Mesenchymal stem cell (in vitro differentiated cells and primary cell): ENCODE results near the gene TMEM220.

ENCODE experiments used
- DNase-seq: peaks from one replicate; pipeline ENCODE4 v3.0.0-alpha.2; 2013
- H2AFZ ChIP-seq: one replicate; pipeline ENCODE4 v1.6.1; 2013; ENCODE audit warnings: low read depth, mild to moderate bottlenecking, control low read depth, inconsistent platforms, low read length, moderate library complexity
- H2AK5ac ChIP-seq: 2 replicates; pipeline ENCODE4 v1.6.1; 2013; ENCODE audit warnings: low read length, moderate library complexity, mild to moderate bottlenecking, inconsistent platforms; ENCODE audit not compliant: severe bottlenecking
- H2BK120ac ChIP-seq: one replicate; pipeline ENCODE4 v1.6.1; 2013; ENCODE audit warnings: low read depth, mild to moderate bottlenecking, inconsistent platforms, low read length, moderate library complexity
- H2BK12ac ChIP-seq, 2 experiments: one replicate each; pipeline ENCODE4 v1.6.1; 2013; ENCODE audit warnings: inconsistent platforms in 2 of 2, low read length in 2 of 2, mild to moderate bottlenecking in 2 of 2, moderate library complexity in 2 of 2, control low read depth in 1 of 2
- H2BK15ac ChIP-seq: one replicate; pipeline ENCODE4 v1.6.1; 2013; ENCODE audit warnings: mild to moderate bottlenecking, low read depth, inconsistent platforms; ENCODE audit not compliant: poor library complexity, severe bottlenecking
- H2BK5ac ChIP-seq: 2 replicates; pipeline ENCODE4 v1.6.1; 2013; ENCODE audit warnings: low read depth, mild to moderate bottlenecking, low read length, control low read depth, inconsistent platforms; ENCODE audit not compliant: poor library complexity, severe bottlenecking
- H3K14ac ChIP-seq, 2 experiments: one replicate each; pipeline ENCODE4 v1.6.1; 2013; ENCODE audit warnings: inconsistent platforms in 2 of 2, low read length in 2 of 2, control low read depth in 1 of 2, mild to moderate bottlenecking in 1 of 2, moderate library complexity in 1 of 2
- H3K18ac ChIP-seq, 2 experiments: one replicate each; pipeline ENCODE4 v1.6.1; 2013; ENCODE audit warnings: inconsistent platforms in 2 of 2, low read length in 2 of 2, control low read depth in 1 of 2, low read depth in 1 of 2, mild to moderate bottlenecking in 1 of 2
- H3K23ac ChIP-seq, 2 experiments: one replicate each; pipeline ENCODE4 v1.6.1; 2013; ENCODE audit warnings: inconsistent platforms in 2 of 2, low read length in 2 of 2, mild to moderate bottlenecking in 2 of 2, moderate library complexity in 2 of 2, control low read depth in 1 of 2
- H3K27ac ChIP-seq: 2 replicates; pipeline ENCODE4 v1.5.1; 2013; ENCODE audit warnings: mild to moderate bottlenecking, moderate library complexity, low read length, control low read depth, inconsistent platforms; ENCODE audit not compliant: poor library complexity, severe bottlenecking
- H3K27me3 ChIP-seq, 2 experiments: 2 replicates each; pipeline versions ENCODE4 v1.6.1 to v1.7.0; 2013; ENCODE audit warnings: low read length in 2 of 2, mild to moderate bottlenecking in 2 of 2, moderate library complexity in 2 of 2, control low read depth in 1 of 2, inconsistent platforms in 1 of 2; ENCODE audit not compliant: control insufficient read depth in 1 of 2, insufficient read depth in 1 of 2
- H3K36me3 ChIP-seq, 2 experiments: 2 replicates each; pipeline versions ENCODE4 v1.6.1 to v1.7.0; 2013; ENCODE audit warnings: low read length in 2 of 2, control low read depth in 1 of 2, inconsistent platforms in 1 of 2, low read depth in 1 of 2, mild to moderate bottlenecking in 1 of 2; ENCODE audit not compliant: insufficient read depth in 2 of 2, control insufficient read depth in 1 of 2
- H3K4ac ChIP-seq, 2 experiments: one replicate each; pipeline ENCODE4 v1.6.1; 2013; ENCODE audit warnings: inconsistent platforms in 2 of 2, low read length in 2 of 2, mild to moderate bottlenecking in 2 of 2, moderate library complexity in 2 of 2, control low read depth in 1 of 2, low read depth in 1 of 2
- H3K4me1 ChIP-seq: 2 replicates; pipeline ENCODE4 v1.6.1; 2013; ENCODE audit warnings: low read depth, low read length, control low read depth; ENCODE audit not compliant: control insufficient read depth, insufficient read depth
- H3K4me2 ChIP-seq: 2 replicates; pipeline ENCODE4 v1.6.1; 2013; ENCODE audit warnings: low read length, mild to moderate bottlenecking, inconsistent platforms; ENCODE audit not compliant: poor library complexity, severe bottlenecking
- H3K4me3 ChIP-seq, 2 experiments: 2 replicates each; pipeline versions ENCODE4 v1.5.1 to v1.7.0; 2013; ENCODE audit warnings: low read length in 2 of 2, mild to moderate bottlenecking in 2 of 2, control low read depth in 1 of 2, low read depth in 1 of 2; ENCODE audit not compliant: insufficient read depth in 1 of 2
- H3K79me1 ChIP-seq: replicated peaks from 2 replicates; pipeline ENCODE4 v1.6.1; 2013; ENCODE audit warnings: mild to moderate bottlenecking, control low read depth, low read length, inconsistent platforms; ENCODE audit not compliant: poor library complexity, severe bottlenecking
- H3K9ac ChIP-seq: 2 replicates; pipeline ENCODE4 v1.7.0; 2013; ENCODE audit warnings: mild to moderate bottlenecking, low read length, moderate library complexity
- H3K9me3 ChIP-seq: 2 replicates; pipeline ENCODE4 v1.7.0; 2013; ENCODE audit warnings: mild to moderate bottlenecking, low read length; ENCODE audit not compliant: control insufficient read depth
- H4K8ac ChIP-seq: one replicate; pipeline ENCODE4 v1.6.1; 2013; ENCODE audit warnings: inconsistent platforms, mild to moderate bottlenecking, low read length, moderate library complexity
- H4K91ac ChIP-seq: one replicate; pipeline ENCODE4 v1.6.1; 2013; ENCODE audit warnings: mild to moderate bottlenecking, low read length, inconsistent platforms
- WGBS: methylation state at CpG from one replicate; pipeline ENCODE4 v1.1.7; 2013; ENCODE audit warnings: mixed read lengths; 5-methylcytosine and 5-hydroxymethylcytosine counted together

TMEM220 gene

DNA sequence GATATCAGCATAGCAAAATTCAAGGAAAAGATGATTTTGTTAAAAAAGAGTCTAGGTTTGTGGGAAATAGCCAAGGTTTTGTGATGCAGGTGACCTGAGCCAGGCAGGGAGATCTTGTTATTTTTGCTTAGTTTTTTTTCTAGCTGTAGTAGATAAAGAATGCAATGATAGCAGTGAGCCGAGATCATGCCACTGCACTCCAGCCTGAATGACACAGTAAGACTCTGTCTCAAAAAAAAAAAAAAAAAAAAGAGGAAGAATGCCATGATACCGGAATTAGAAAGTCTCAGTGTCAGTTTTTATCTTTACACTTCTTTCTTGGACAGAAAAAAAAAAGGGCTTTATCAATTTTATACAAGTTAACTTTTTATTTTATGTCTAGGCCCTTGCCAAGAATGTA, 46.6 kb upstream of the TMEM220 start:
- Histone ChIP-seq H3K4me1 (no peaks in the 10 kb centered on the region), H3K79me1 (no peaks in the 10 kb centered on the region), H3K14ac (no peak overlapping the region), H2BK5ac (no peak overlapping the region), H2BK15ac (no peak overlapping the region), H4K91ac (no peak overlapping the region), H3K27me3 (no peaks in the 10 kb centered on the region), H2BK120ac (no peak overlapping the region), H2AK5ac (no peak overlapping the region), H3K4me3 (no peak overlapping the region), H2AFZ (no peak overlapping the region), H3K23ac (no peak overlapping the region), H3K4ac (no peak overlapping the region), H4K8ac (no peak overlapping the region), H3K9me3 (peaks cover 9% of the 10 kb centered on the region), H3K36me3 (no peaks in the 10 kb centered on the region), H3K9ac (no peak overlapping the region), H3K18ac (no peak overlapping the region), H3K27ac (no peak overlapping the region), H2BK12ac (no peak overlapping the region), H3K4me2 (no peak overlapping the region)
- no peak for DNase-seq
- WGBS = 100% methylated on average over 1 of the region's 2 CpGs

DNA sequence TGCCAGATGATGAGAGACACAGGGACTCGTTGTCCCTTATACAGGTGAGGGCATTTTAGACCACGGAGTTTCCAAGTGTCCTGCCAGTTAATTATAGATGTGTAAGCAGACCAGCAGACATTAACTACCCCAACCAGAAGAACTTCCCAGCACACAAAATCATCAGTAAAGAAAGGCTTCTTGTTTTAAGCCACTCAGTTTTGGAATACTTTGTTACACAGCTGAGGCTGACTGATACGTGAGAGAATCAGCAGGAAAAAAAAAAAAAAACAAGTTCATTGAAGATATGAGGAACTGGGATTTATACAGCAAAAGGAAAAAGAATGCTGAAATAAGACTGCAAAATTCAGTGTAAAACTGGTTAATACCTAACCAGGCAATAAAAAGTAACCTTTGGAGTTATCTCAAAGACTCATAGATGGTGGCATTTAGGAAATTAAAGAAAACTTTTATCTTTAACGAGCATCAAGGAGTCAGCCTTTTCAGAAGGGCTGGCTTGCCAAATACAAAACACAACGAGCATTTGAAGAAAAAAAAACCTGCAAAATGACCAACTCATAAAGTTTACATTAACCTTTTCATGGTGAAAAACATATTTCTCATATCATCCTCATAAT, 46.0 kb upstream of the TMEM220 start:
- Histone ChIP-seq H2BK12ac (no peak overlapping the region), H2BK15ac (no peak overlapping the region), H3K18ac (no peak overlapping the region), H3K9me3 (peaks cover 9% of the 10 kb centered on the region), H3K4me3 (no peak overlapping the region), H2BK120ac (no peak overlapping the region), H3K36me3 (no peaks in the 10 kb centered on the region), H3K79me1 (no peaks in the 10 kb centered on the region), H3K4me1 (no peaks in the 10 kb centered on the region), H3K9ac (no peak overlapping the region), H4K91ac (no peak overlapping the region), H4K8ac (no peak overlapping the region), H3K27me3 (no peaks in the 10 kb centered on the region), H2AK5ac (no peak overlapping the region), H3K4ac (no peak overlapping the region), H3K4me2 (no peak overlapping the region), H2BK5ac (no peak overlapping the region), H3K23ac (no peak overlapping the region), H3K14ac (no peak overlapping the region), H2AFZ (no peak overlapping the region), H3K27ac (no peak overlapping the region)
- WGBS = 71% methylated on average over 5 of the region's 5 CpGs
- DNase-seq = no peak

DNA sequence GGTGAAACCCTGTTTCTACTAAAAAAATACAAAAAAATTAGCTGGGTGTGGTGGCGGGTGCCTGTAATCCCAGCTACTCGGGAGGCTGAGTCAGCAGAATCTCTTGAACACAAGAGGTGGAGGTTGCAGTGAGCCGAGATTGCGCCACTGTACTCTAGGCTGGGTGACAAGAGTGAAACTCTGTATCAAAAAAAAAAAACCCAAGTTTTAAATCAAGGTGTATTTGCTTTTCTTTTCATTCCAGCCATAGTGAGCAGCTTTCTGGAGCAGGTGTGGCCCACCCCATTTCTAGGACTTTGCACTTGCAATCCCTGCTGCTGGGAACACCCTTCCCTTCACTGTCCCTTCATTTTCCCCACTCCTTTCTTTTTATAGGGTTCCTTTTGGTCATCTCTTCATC, 45.2 kb upstream of the TMEM220 start:
- H3K9ac ChIP-seq = no peak overlapping the region
- H3K9me3 ChIP-seq = peaks cover 9% of the 10 kb centered on the region
- no peak overlapping the region for H3K4me3 ChIP-seq
- no peak for DNase-seq
- H3K14ac ChIP-seq = no peak overlapping the region
- 82% methylated on average over 3 of the region's 4 CpGs for WGBS
- no peak overlapping the region for H4K91ac ChIP-seq
- H3K4me1 ChIP-seq = no peaks in the 10 kb centered on the region
- no peak overlapping the region for H2AFZ ChIP-seq
- no peaks in the 10 kb centered on the region for H3K79me1 ChIP-seq
- H3K27ac ChIP-seq = no peak overlapping the region
- H2BK120ac ChIP-seq = no peak overlapping the region
- no peak overlapping the region for H2BK12ac ChIP-seq
- no peak overlapping the region for H3K18ac ChIP-seq
- no peak overlapping the region for H2AK5ac ChIP-seq
- no peak overlapping the region for H3K4ac ChIP-seq
- H4K8ac ChIP-seq = no peak overlapping the region
- H3K27me3 ChIP-seq = no peaks in the 10 kb centered on the region
- no peak overlapping the region for H3K4me2 ChIP-seq
- H3K36me3 ChIP-seq = no peaks in the 10 kb centered on the region
- no peak overlapping the region for H2BK15ac ChIP-seq
- no peak overlapping the region for H2BK5ac ChIP-seq
- no peak overlapping the region for H3K23ac ChIP-seq

DNA sequence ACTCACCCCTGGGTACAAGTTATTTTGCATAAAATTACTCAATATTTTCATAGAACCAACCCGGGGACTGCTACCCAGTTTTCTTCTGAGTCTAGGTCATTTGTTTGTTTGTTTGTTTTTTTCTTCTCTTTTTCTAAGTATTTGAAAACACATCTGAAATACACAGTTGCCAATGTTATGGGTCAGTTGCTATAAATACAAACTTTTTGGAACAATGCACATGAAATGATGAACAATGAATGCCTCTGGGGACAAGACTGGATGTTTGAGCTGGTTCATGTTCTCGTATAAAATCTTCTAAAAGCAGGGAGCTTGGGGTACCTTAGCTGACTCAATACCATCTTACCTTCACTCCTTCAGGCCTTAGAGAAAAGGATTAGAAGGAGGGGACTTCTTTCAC, 43.6 kb upstream of the TMEM220 start:
- Histone ChIP-seq H2BK12ac (no peak overlapping the region), H2AFZ (no peak overlapping the region), H3K23ac (no peak overlapping the region), H4K8ac (no peak overlapping the region), H2BK5ac (no peak overlapping the region), H3K18ac (no peak overlapping the region), H3K4me3 (no peak overlapping the region), H3K14ac (no peak overlapping the region), H3K36me3 (no peaks in the 10 kb centered on the region), H3K4ac (no peak overlapping the region), H3K4me1 (no peaks in the 10 kb centered on the region), H4K91ac (no peak overlapping the region), H3K9ac (peak overlapping the region; percentile 31), H3K4me2 (no peak overlapping the region), H2BK120ac (no peak overlapping the region), H3K27ac (no peak overlapping the region), H2BK15ac (no peak overlapping the region), H3K9me3 (peaks cover 9% of the 10 kb centered on the region), H3K79me1 (no peaks in the 10 kb centered on the region), H3K27me3 (no peaks in the 10 kb centered on the region), H2AK5ac (no peak overlapping the region)
- DNase-seq = no peak
- WGBS = 80% methylated on average over 1 of the region's 2 CpGs
